AML-193 (cell line): ENCODE data around the gene ZNF724.

Source experiments
- DNase-seq, 2 experiments: peaks; one replicate each; lab custom pipeline; 2025; lab: John Stamatoyannopoulos, UW

ZNF724 gene

DNA sequence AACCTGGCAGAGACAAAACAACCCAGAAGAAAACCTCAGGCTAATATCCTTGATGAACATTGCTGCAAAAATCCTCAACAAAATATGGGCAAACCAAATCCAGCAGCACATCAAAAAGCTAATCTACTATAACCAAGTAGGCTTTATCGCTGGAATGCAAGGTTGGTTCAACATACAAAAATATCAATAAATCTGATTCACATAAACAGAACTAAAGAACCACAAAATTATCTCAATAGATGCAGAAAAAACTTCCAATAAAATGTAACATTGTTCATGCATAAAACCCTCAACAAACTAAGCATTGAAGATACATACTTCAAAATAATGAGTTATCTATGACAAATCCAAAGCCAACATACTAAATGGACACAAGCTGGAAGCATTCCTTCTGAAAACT lies 8.8 kb downstream of the ZNF724 start:
- DNase-seq: no peak

DNA sequence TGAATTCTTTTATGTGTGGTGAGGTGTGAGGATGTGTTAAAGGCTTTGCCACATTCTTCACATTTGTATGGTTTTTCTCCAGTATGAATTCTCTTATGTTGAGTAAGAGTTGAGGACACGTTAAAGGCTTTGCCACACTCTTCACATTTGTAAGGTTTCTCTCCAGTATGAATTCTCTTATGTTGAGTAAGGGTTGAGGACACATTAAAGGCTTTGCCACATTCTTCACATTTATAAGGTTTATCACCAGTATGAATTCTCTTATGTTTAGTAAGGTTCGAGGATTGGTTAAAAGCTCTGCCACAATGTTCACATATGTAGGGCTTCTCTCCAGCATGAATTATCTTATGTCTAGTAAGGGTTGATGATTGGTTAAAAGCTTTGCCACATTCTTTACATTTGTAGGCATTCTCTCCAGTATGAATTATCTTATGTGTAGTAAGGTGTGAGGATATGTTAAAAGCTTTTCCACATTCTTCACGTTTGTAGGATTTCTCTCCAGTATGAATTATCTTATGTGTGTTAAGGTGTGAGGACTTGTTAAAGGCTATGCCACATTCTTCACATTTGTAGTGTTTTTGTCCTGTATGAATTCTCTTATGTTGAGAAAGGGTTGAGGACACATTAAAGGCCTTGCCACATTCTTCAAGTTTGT lies 27.1 kb downstream of the ZNF724 start:
- no peak for DNase-seq

DNA sequence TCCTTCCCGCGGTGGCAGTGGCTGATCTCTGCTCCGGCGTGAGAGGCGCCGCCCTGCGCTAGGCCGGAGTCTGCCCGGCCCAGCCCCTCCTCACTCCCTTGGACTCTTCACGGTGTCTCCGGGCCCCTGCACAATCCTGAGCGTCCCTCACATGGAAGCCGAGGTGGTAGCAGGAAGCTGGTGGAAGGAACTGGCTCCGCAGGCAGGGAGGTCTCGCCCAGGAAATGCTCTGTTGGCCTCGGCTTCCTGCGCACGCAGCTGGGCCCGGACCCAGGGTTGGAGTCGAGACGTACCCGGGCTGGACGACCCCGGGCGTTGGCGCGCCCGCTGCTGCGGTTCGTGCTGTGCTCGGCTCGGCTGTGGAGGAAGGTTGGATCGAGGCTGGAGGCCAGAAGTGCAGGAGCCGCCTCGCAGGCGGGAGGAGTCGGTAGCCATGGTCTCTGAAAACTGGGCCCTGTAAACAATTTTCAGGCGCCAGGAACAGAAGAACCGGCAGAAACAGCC lies 46.3 kb downstream of the ZNF724 start:
- no peak for DNase-seq

DNA sequence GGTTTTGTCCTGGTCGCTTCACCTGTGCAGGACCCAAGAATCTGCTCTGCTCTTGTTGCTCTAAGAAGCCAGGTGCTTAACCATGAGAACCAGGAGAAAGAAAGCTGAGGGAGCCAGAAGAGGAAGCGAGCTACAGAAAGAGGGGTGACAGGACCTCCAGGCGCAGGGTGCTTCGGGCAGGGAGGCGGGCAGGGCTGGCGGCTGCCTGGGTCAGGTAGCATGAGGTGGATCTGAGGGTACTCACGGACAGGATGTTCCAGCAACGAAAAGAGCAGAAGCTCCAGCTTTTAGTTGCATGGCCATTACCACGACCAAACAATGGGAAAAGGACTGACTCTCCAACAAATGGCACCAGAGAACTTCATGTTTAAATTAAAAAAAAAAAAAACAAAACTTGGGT lies 59.9 kb downstream of the ZNF724 start:
- DNase-seq: no peak

DNA sequence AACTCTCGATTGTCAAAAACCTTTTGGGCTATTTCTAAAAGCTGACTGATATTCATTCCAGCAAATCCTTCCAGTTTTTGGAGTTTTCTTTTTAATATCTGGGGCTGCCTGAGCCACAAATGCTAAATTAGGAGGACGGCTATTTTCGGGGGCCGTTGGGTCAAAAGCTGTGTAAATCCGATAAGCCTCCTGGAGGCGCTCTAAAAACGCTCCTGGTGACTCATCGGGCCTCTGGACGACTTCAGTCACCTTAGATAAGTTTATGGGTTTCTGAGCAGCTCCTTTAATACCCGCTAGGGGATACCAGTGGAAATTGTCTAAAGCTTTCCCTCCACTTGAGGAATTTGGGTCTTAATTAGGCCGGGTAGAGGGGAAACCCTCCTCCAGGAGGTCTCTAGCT lies 66.9 kb downstream of the ZNF724 start:
- DNase-seq: no peak
